Prostate gland (tissue), 2 donors: ENCODE measurements around the gene GRHPR. TPM values are rescaled to one million over a fixed set of nuclear protein-coding genes. Genes with fewer than 3 reads are reported as not detected.
"Not testable (repeated sequence)": the region's sequence is repeated elsewhere in the genome, so short reads cannot be mapped to it uniquely, and the experiment has no call there.

Source experiments
- DNase-seq: peaks from one replicate; pipeline ENCODE4 v3.0.0-alpha.2; 2019; ENCODE audit warnings: low spot score
- H3K27ac ChIP-seq, 2 donors: fragments of 200-600 bp; sonication (generic); 2 replicates each; pipeline ENCODE4 v1.5.1; 2017 to 2019
- H3K27me3 ChIP-seq: fragments of 200-600 bp; sonication (generic); replicated peaks from 2 replicates; pipeline ENCODE4 v1.5.1; 2019; ENCODE audit not compliant: insufficient read depth
- H3K36me3 ChIP-seq, 2 donors: fragments of 200-600 bp; sonication (generic); 1 replicate in 1 of 2; 2 replicates in 1 of 2; pipeline versions ENCODE4 v1.5.1 to v1.8.1; 2017 to 2019
- H3K4me1 ChIP-seq: fragments of 200-600 bp; sonication (generic); replicated peaks from 2 replicates; pipeline ENCODE4 v1.5.1; 2019
- H3K4me3 ChIP-seq, 2 donors: fragments of 200-600 bp; sonication (generic); 2 replicates each; pipeline ENCODE4 v1.5.1; 2017 to 2019
- H3K9me3 ChIP-seq: fragments of 200-600 bp; sonication (generic); 2 replicates; pipeline ENCODE4 v1.5.1; 2017
- CTCF ChIP-seq, 4 experiments: fragments of 200-600 bp in 2 of 4; fragments of 450-650 bp in 2 of 4; sonication (generic) in 2 of 4; IDR thresholded peaks; 1 replicate in 3 of 4; 2 replicates in 1 of 4; pipeline ENCODE4 v1.5.1; 2016 to 2019; ENCODE audit warnings: antibody characterized with exemption in 4 of 4, mild to moderate bottlenecking in 2 of 4, moderate library complexity in 2 of 4
- POLR2A ChIP-seq: fragments of 450-650 bp; IDR thresholded peaks from one replicate; pipeline ENCODE4 v1.6.1; 2016; ENCODE audit warnings: antibody characterized with exemption, mild to moderate bottlenecking
- POLR2AphosphoS5 ChIP-seq: sonication (generic); formaldehyde crosslinking; IDR thresholded peaks from one replicate; pipeline ENCODE4 v1.6.1; 2017; ENCODE audit warnings: antibody characterized with exemption
- WGBS: methylation state at CpG from one replicate; pipeline ENCODE4 v1.1.5; 2018; 5-methylcytosine and 5-hydroxymethylcytosine counted together
- intact Hi-C: fragments of 100-400 bp; cut with DNase I; formaldehyde crosslinking; loops from one replicate; pipeline ENCODE4 v1.14.2; 2022
- total RNA-seq, 2 donors: library from RNA; depleted of rRNA; stranded (reverse); fragments of >200 nt; gene quantifications; one replicate each; pipeline ENCODE4 v1.1.0, GENCODE V29; 2016

The GRHPR gene
- total RNA-seq, 2 donors from 2014 or later: 191 to 275 TPM

- Histone ChIP-seq H3K9me3 (no peaks in the 10 kb centered on the region), H3K27ac (peak overlapping the region; percentile 69 to 74), H3K36me3 (no peaks in the 10 kb centered on the region), H3K4me1 (no peaks in the 10 kb centered on the region), H3K4me3 (peak overlapping the region; percentile 13 to 22), H3K27me3 (no peaks in the 10 kb centered on the region)
- peak; percentile 35 for DNase-seq
- intact Hi-C loops: no loop called here
- TF ChIP-seq POLR2A: no peak
- TF ChIP-seq POLR2AphosphoS5: peak; percentile 70
- WGBS: 16% methylated on average over 7 of the region's 7 CpGs
Observed at GRCh38 chr9:37471942-37472684, 49.6 kb downstream of the GRHPR start.

- H3K4me3 ChIP-seq, H3K27ac ChIP-seq, DNase-seq, intact Hi-C loops, H3K9me3 ChIP-seq, H3K27me3 ChIP-seq, H3K36me3 ChIP-seq, H3K4me1 ChIP-seq: not testable (repeated sequence)
- 64% methylated on average over 6 of the region's 6 CpGs for WGBS
Observed at GRCh38 chr9:37473982-37474381, 51.5 kb downstream of the GRHPR start.

DNA sequence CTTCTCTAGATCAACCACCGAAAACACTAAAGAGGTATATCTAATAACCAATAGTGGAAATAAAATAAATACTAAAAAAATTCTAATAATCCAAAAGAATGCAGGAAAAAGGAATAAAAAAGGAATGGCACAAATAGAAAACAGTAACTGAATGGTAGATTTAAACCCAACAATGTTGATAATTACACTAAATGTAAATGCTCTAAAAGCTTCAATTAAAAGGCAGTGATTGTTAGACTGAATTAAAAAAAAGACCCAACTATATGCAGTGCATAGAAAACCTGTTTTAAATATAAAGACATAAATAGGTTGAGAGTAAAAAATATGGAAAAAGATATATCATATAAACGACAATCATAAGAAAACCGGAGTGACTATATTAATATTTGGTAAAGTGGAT is 51.9 kb downstream of the GRHPR start:
- Histone ChIP-seq H3K36me3 (no peaks in the 10 kb centered on the region), H3K4me1 (no peaks in the 10 kb centered on the region), H3K9me3 (no peaks in the 10 kb centered on the region), H3K27ac (no peak overlapping the region), H3K4me3 (no peak overlapping the region), H3K27me3 (no peaks in the 10 kb centered on the region)
- WGBS: 97% methylated on average over 3 of the region's 3 CpGs
- TF ChIP-seq POLR2A (no peak), POLR2AphosphoS5 (no peak)
- intact Hi-C loops: no loop called here
- DNase-seq: no peak

DNA sequence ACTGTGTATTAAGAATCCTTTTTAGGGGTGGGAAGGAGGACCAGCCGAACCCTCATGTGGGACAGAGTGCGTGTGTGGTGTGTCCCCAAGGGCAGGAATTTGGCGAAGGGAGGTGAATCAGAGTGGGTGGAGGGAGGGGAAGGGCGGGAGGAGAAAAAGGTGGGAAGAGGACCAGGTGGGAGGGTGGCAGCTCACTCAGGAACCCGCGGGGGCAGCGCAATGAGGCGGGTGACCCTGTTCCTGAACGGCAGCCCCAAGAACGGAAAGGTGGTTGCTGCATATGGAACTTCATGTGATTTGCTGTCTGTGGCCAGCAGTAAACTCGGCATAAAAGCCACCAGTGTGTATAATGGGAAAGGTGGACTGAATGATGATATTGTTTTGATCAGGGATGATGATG is 54.4 kb downstream of the GRHPR start:
- 71% methylated on average over 11 of the region's 11 CpGs for WGBS
- no peak for DNase-seq
- Histone ChIP-seq H3K4me1 (no peaks in the 10 kb centered on the region), H3K27me3 (no peaks in the 10 kb centered on the region), H3K4me3 (no peak overlapping the region), H3K36me3 (no peaks in the 10 kb centered on the region), H3K27ac (no peak overlapping the region), H3K9me3 (no peaks in the 10 kb centered on the region)
- intact Hi-C loops: no loop called here
- TF ChIP-seq CTCF (IDR thresholded peaks at IDR 0.05) (no peak), POLR2AphosphoS5 (no peak), POLR2A (no peak)

- WGBS: 83% methylated on average over 4 of the region's 4 CpGs
- H3K4me1 ChIP-seq: not testable (repeated sequence)
Observed at GRCh38 chr9:37477443-37477842, 54.9 kb downstream of the GRHPR start.

GRCh38 chr9:37477987-37478619 is 55.6 kb downstream of the GRHPR start:
- 64% methylated on average over 5 of the region's 5 CpGs for WGBS

More at GRCh38 chr9:37477443-37477842, 54.9 kb downstream of the GRHPR start:
- H3K4me3 ChIP-seq, H3K27me3 ChIP-seq, H3K9me3 ChIP-seq, H3K27ac ChIP-seq, H3K36me3 ChIP-seq, intact Hi-C loops, DNase-seq: not testable (repeated sequence)

DNA sequence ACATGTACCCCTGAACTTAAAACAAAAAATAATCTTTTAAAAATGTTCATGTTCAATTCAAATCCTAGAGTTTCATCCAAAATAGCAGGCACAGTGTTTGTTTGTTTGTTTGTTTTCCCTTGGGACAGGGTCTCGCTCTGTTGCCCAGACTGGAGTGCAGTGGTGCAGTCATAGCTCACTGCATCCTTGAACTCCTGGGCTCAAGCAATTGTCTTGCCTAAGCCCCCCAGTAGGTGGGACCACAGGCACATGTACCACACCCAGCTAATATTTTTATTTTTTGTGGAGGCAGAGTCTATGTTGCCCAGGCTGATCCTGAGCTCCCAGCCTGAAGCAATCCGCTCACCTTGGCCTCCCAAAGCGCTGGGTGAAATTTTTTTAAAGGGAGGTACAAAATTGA is 58.3 kb downstream of the GRHPR start:
- intact Hi-C loops: loop anchor here (5.0 to 10.0 kb wide), 4 partner anchors 63 to 914 kb away; partner anchors contain the start of genes ALDH1B1, EXOSC3 and SLC25A51
- Histone ChIP-seq H3K27ac (no peak overlapping the region), H3K4me1 (no peaks in the 10 kb centered on the region), H3K9me3 (no peaks in the 10 kb centered on the region), H3K4me3 (no peak overlapping the region), H3K36me3 (no peaks in the 10 kb centered on the region), H3K27me3 (no peaks in the 10 kb centered on the region)
- TF ChIP-seq CTCF (IDR thresholded peaks at IDR 0.05) (no peak), POLR2A (no peak), POLR2AphosphoS5 (no peak)
- 80% methylated on average over 3 of the region's 3 CpGs for WGBS
- DNase-seq: no peak

More at GRCh38 chr9:37477987-37478619, 55.6 kb downstream of the GRHPR start:
- H3K27ac ChIP-seq, H3K9me3 ChIP-seq, H3K27me3 ChIP-seq, intact Hi-C loops, H3K36me3 ChIP-seq, H3K4me1 ChIP-seq, H3K4me3 ChIP-seq, DNase-seq: not testable (repeated sequence)
